ENCODE measurements around the gene MORN2.

MORN2 gene

GRCh38 chr2:38836791-38837190, 39.0 kb upstream of the MORN2 start:
- Histone ChIP-seq H3K36me3 (ENCODE audit: control insufficient read depth, low read length) (no peaks in the 10 kb centered on the region), H4K20me1 (ENCODE audit: control insufficient read depth, insufficient read depth, low read depth, low read length) (no peaks in the 10 kb centered on the region), H3K27me3 (ENCODE audit: control insufficient read depth, low read length) (no peaks in the 10 kb centered on the region), H3K79me2 (ENCODE audit: control insufficient read depth, low read length) (no peaks in the 10 kb centered on the region), H3K4me3 (ENCODE audit: low read length) (no peak overlapping the region), H3K9me3 (ENCODE audit: control insufficient read depth, insufficient read depth, low read length) (no peaks in the 10 kb centered on the region), H3K4me1 (ENCODE audit: control insufficient read depth, low read length) (no peaks in the 10 kb centered on the region), H3K9me2 (replicated peaks; ENCODE audit: control insufficient read depth, low read length) (no peaks in the 10 kb centered on the region), H3F3A (ENCODE audit: control insufficient read depth, insufficient read depth) (peaks cover 4% of the 10 kb centered on the region; the same call in 1 of the 2 replicates), H3K27ac (ENCODE audit: low read depth, low read length) (no peak overlapping the region), H3K4me2 (ENCODE audit: low read length) (no peak overlapping the region)
- TF ChIP-seq, protein P1, sequence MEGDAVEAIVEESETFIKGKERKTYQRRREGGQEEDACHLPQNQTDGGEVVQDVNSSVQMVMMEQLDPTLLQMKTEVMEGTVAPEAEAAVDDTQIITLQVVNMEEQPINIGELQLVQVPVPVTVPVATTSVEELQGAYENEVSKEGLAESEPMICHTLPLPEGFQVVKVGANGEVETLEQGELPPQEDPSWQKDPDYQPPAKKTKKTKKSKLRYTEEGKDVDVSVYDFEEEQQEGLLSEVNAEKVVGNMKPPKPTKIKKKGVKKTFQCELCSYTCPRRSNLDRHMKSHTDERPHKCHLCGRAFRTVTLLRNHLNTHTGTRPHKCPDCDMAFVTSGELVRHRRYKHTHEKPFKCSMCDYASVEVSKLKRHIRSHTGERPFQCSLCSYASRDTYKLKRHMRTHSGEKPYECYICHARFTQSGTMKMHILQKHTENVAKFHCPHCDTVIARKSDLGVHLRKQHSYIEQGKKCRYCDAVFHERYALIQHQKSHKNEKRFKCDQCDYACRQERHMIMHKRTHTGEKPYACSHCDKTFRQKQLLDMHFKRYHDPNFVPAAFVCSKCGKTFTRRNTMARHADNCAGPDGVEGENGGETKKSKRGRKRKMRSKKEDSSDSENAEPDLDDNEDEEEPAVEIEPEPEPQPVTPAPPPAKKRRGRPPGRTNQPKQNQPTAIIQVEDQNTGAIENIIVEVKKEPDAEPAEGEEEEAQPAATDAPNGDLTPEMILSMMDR (IDR thresholded peaks at IDR 0.05; ENCODE audit: low read depth, low read length, poor library complexity, severe bottlenecking): no peak
- TF ChIP-seq EZH2phosphoT487 (IDR thresholded peaks at IDR 0.05; ENCODE audit: borderline replicate concordance, low read length): no peak

GRCh38 chr2:38850045-38850444, 25.7 kb upstream of the MORN2 start:
- Histone ChIP-seq H3K79me2 (ENCODE audit: control insufficient read depth, low read length) (no peaks in the 10 kb centered on the region), H3K36me3 (ENCODE audit: control insufficient read depth, low read length) (peaks cover 10% of the 10 kb centered on the region), H3K27me3 (ENCODE audit: control insufficient read depth, low read length) (no peaks in the 10 kb centered on the region), H3F3A (ENCODE audit: control insufficient read depth, insufficient read depth) (no peaks in the 10 kb centered on the region), H3K4me2 (ENCODE audit: low read length) (no peak overlapping the region), H4K20me1 (ENCODE audit: control insufficient read depth, insufficient read depth, low read depth, low read length) (no peaks in the 10 kb centered on the region), H3K4me3 (ENCODE audit: low read length) (no peak overlapping the region), H3K9me2 (replicated peaks; ENCODE audit: control insufficient read depth, low read length) (no peaks in the 10 kb centered on the region), H3K9me3 (ENCODE audit: control insufficient read depth, insufficient read depth, low read length) (no peaks in the 10 kb centered on the region), H3K4me1 (ENCODE audit: control insufficient read depth, low read length) (no peaks in the 10 kb centered on the region), H3K27ac (ENCODE audit: low read depth, low read length) (no peak overlapping the region)
- TF ChIP-seq, protein P1 (IDR thresholded peaks at IDR 0.05; ENCODE audit: low read depth, low read length, poor library complexity, severe bottlenecking): no peak
- TF ChIP-seq EZH2phosphoT487 (IDR thresholded peaks at IDR 0.05; ENCODE audit: borderline replicate concordance, low read length): no peak

DNA sequence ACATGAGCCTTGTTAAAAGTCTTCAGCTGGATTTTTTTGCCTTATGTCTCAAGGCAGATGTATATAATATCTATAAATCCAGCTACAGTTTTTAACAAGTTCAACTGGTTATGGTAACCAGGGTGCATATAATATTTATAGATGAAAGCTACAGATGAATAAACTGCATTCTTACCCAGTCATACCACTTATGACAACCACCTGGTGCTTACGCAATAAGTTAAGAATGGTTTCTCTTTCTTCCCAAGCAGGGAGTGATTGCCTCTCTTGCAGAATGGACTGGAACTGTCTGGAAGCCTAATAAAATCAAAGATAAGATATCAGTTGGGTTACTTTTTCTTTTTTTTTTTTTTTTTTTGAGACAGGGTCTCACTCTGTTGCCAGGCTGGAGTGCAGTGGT, 19.6 kb upstream of the MORN2 start:
- no peaks in the 10 kb centered on the region for H3K9me3 ChIP-seq (ENCODE audit: control insufficient read depth, insufficient read depth, low read length)
- H3K4me2 ChIP-seq (ENCODE audit: low read length): no peak overlapping the region
- no peak overlapping the region for H3K27ac ChIP-seq (ENCODE audit: low read depth, low read length)
- no peaks in the 10 kb centered on the region for H3K9me2 ChIP-seq (replicated peaks; ENCODE audit: control insufficient read depth, low read length)
- no peaks in the 10 kb centered on the region for H3K4me1 ChIP-seq (ENCODE audit: control insufficient read depth, low read length)
- no peaks in the 10 kb centered on the region for H3K27me3 ChIP-seq (ENCODE audit: control insufficient read depth, low read length)
- H3F3A ChIP-seq (ENCODE audit: control insufficient read depth, insufficient read depth): no peaks in the 10 kb centered on the region
- no peak overlapping the region for H3K4me3 ChIP-seq (ENCODE audit: low read length)
- H3K79me2 ChIP-seq (ENCODE audit: control insufficient read depth, low read length): no peaks in the 10 kb centered on the region
- no peak for TF ChIP-seq EZH2phosphoT487 (IDR thresholded peaks at IDR 0.05; ENCODE audit: borderline replicate concordance, low read length)
- TF ChIP-seq, protein P1 (IDR thresholded peaks at IDR 0.05; ENCODE audit: low read depth, low read length, poor library complexity, severe bottlenecking): no peak
- H4K20me1 ChIP-seq (ENCODE audit: control insufficient read depth, insufficient read depth, low read depth, low read length): no peaks in the 10 kb centered on the region
- H3K36me3 ChIP-seq (ENCODE audit: control insufficient read depth, low read length): peaks cover 27% of the 10 kb centered on the region

GRCh38 chr2:38862476-38862875, 13.3 kb upstream of the MORN2 start:
- H3K36me3 ChIP-seq (ENCODE audit: control insufficient read depth, low read length): peaks cover 30% of the 10 kb centered on the region
- no peak for TF ChIP-seq EZH2phosphoT487 (IDR thresholded peaks at IDR 0.05; ENCODE audit: borderline replicate concordance, low read length)
- H3K27ac ChIP-seq (ENCODE audit: low read depth, low read length): no peak overlapping the region

More at GRCh38 chr2:38862476-38862875, 13.3 kb upstream of the MORN2 start:
- Histone ChIP-seq H3K27me3 (ENCODE audit: control insufficient read depth, low read length) (no peaks in the 10 kb centered on the region), H3K9me3 (ENCODE audit: control insufficient read depth, insufficient read depth, low read length) (no peaks in the 10 kb centered on the region), H3K4me2 (ENCODE audit: low read length) (no peak overlapping the region), H3K4me1 (ENCODE audit: control insufficient read depth, low read length) (no peaks in the 10 kb centered on the region), H3K79me2 (ENCODE audit: control insufficient read depth, low read length) (no peaks in the 10 kb centered on the region), H3K9me2 (replicated peaks; ENCODE audit: control insufficient read depth, low read length) (no peaks in the 10 kb centered on the region), H3K4me3 (ENCODE audit: low read length) (no peak overlapping the region), H4K20me1 (ENCODE audit: control insufficient read depth, insufficient read depth, low read depth, low read length) (no peaks in the 10 kb centered on the region), H3F3A (ENCODE audit: control insufficient read depth, insufficient read depth) (no peaks in the 10 kb centered on the region)

All from DOHH2 (cell line).